HG03135 (cell line): ENCODE measurements around the gene KRT4.
"Not testable (repeated sequence)": the region's sequence is repeated elsewhere in the genome, so short reads cannot be mapped to it uniquely, and the experiment has no call there.

Experiments
- ATAC-seq: cut with Tn5 transposase; IDR thresholded peaks from one replicate; pipeline ENCODE4 v1.9.1; 2021; ENCODE audit warnings: mild to moderate bottlenecking, moderate library complexity; ENCODE audit not compliant: unreplicated experiment

The KRT4 gene

GRCh38 chr12:52776913-52777395, 37.0 kb downstream of the KRT4 start, which contains the start of gene KRT76:
Gene KRT76 (minus strand): TSS chr12:52777345. CDS start chr12:52777291, 54 bp downstream.
- ATAC-seq = no peak

- no peak for ATAC-seq
Measured at GRCh38 chr12:52776435-52776834, 37.5 kb downstream of the KRT4 start.

- no peak for ATAC-seq
Measured at GRCh38 chr12:52774629-52775250, 39.2 kb downstream of the KRT4 start.

GRCh38 chr12:52772772-52773171, 41.1 kb downstream of the KRT4 start:
- no peak for ATAC-seq

GRCh38 chr12:52772188-52772587, 41.7 kb downstream of the KRT4 start:
- no peak for ATAC-seq

GRCh38 chr12:52771505-52771904, 42.4 kb downstream of the KRT4 start:
- no peak for ATAC-seq

- no peak for ATAC-seq
Measured at GRCh38 chr12:52771088-52771487, 42.8 kb downstream of the KRT4 start.

GRCh38 chr12:52769946-52770345, 44.0 kb downstream of the KRT4 start:
- ATAC-seq = no peak

- no peak for ATAC-seq
Measured at GRCh38 chr12:52769354-52769753, 44.6 kb downstream of the KRT4 start.

- no peak for ATAC-seq
Measured at GRCh38 chr12:52768479-52769200, 45.3 kb downstream of the KRT4 start.

GRCh38 chr12:52767427-52767826, 46.5 kb downstream of the KRT4 start:
- ATAC-seq = no peak

- ATAC-seq = no peak
Measured at GRCh38 chr12:52767020-52767379, 46.9 kb downstream of the KRT4 start.

GRCh38 chr12:52766351-52767019, 47.4 kb downstream of the KRT4 start:
- ATAC-seq = no peak

GRCh38 chr12:52765702-52766101, 48.2 kb downstream of the KRT4 start:
- no peak for ATAC-seq

- no peak for ATAC-seq
Measured at GRCh38 chr12:52763991-52764390, 49.9 kb downstream of the KRT4 start.

GRCh38 chr12:52763036-52763659, 50.8 kb downstream of the KRT4 start:
- ATAC-seq = no peak

GRCh38 chr12:52761802-52762201, 52.1 kb downstream of the KRT4 start:
- no peak for ATAC-seq

GRCh38 chr12:52761218-52761617, 52.7 kb downstream of the KRT4 start:
- not testable (repeated sequence) for ATAC-seq

GRCh38 chr12:52760623-52761022, 53.3 kb downstream of the KRT4 start:
- no peak for ATAC-seq

- ATAC-seq = no peak
Measured at GRCh38 chr12:52759695-52760094, 54.2 kb downstream of the KRT4 start.

- ATAC-seq = no peak
Measured at GRCh38 chr12:52759218-52759617, 54.7 kb downstream of the KRT4 start.
